Ovary (tissue), 9 donors: ENCODE data around the gene CTRB1. TPM values are rescaled to one million over a fixed set of nuclear protein-coding genes. Genes with fewer than 3 reads are reported as not detected.

ENCODE experiments used
- DNase-seq, 5 donors: peaks; one replicate each; pipeline ENCODE4 v3.0.0-alpha.2; 2019 to 2020
- H3K27ac ChIP-seq, 2 donors: fragments of 200-600 bp; one replicate each; pipeline versions ENCODE4 v1.5.1 to v1.8.0; 2019 to 2022
- H3K27me3 ChIP-seq: fragments of 200-600 bp; one replicate; pipeline ENCODE4 v1.8.0; 2022
- H3K36me3 ChIP-seq: fragments of 200-600 bp; sonication (generic); one replicate; pipeline ENCODE4 v1.5.1; 2019
- H3K4me1 ChIP-seq: one replicate; pipeline ENCODE4 v1.8.1; 2013; ENCODE audit warnings: mild to moderate bottlenecking, moderate library complexity; ENCODE audit not compliant: insufficient read depth
- H3K4me3 ChIP-seq: fragments of 200-600 bp; sonication (generic); one replicate; pipeline ENCODE4 v1.5.1; 2017
- H3K9me3 ChIP-seq, 2 donors: fragments of 200-600 bp in 1 of 2; sonication (generic) in 1 of 2; one replicate each; pipeline versions ENCODE4 v1.5.1 to v1.8.1; 2013 to 2019; ENCODE audit warnings: mild to moderate bottlenecking in 1 of 2, moderate library complexity in 1 of 2
- EP300 ChIP-seq: sonication (generic); formaldehyde crosslinking; IDR thresholded peaks from one replicate; pipeline ENCODE4 v1.6.1; 2017; ENCODE audit warnings: antibody characterized with exemption
- POLR2A ChIP-seq: fragments of 450-650 bp; IDR thresholded peaks from one replicate; pipeline ENCODE4 v1.6.1; 2017; ENCODE audit warnings: antibody characterized with exemption, mild to moderate bottlenecking, moderate library complexity
- WGBS, 3 donors: extraction: QIAGEN DNeasy Blood & Tissue Kit in 1 of 3; methylation state at CpG; one replicate each; pipeline versions ENCODE4 v1.1.5 to v1.1.7; 2013 to 2017; 5-methylcytosine and 5-hydroxymethylcytosine counted together
- intact Hi-C, 4 donors: fragments of 100-400 bp; cut with DNase I; formaldehyde crosslinking; loops; one replicate each; pipeline versions ENCODE4 v1.11.0 to v1.15.1; 2022 to 2023
- polyA plus RNA-seq, 2 donors: library from polyadenylated mRNA; stranded (reverse); fragments of 200-250 nt in 1 of 2; fragments of 350-450 nt in 1 of 2; fragmentation: Illumina TruSeq in 1 of 2; extraction: RNeasy Lipid Tissue Mini Kit (QIAGEN cat#74804) in 1 of 2; gene quantifications; one replicate each; pipeline ENCODE4 v1.2.3, GENCODE V29; 2013 to 2014
- total RNA-seq, 7 donors: library from RNA; depleted of rRNA in 2 of 7; stranded (reverse); fragments of >200 nt in 2 of 7; fragmentation: NEBNext Ultra II Directional in 3 of 7; extraction: Animal tissue kit (Norgen Biotek cat#: 25700) in 3 of 7; gene quantifications; one replicate each; pipeline versions ENCODE4 v1.1.0 to v1.2.4, GENCODE V29; 2016 to 2023
- TF ChIP-seq, protein P1 (sequence below), 3 donors: fragments of 450-650 bp in 2 of 3; fragments of 200-600 bp in 1 of 3; IDR thresholded peaks; one replicate each; pipeline versions ENCODE4 v1.5.1 to v1.8.0; 2016 to 2022; ENCODE audit warnings: antibody characterized with exemption in 3 of 3, mild to moderate bottlenecking in 1 of 3
- donor health status: DM: no; HTN: no; CAD: no; lungs with moderate emphysema.
- donor health status: DM: no; HTN: no; CAD: no.
- donor health status: Bipolar disorder and iron deficiency.
- donor health status: DM: yes; HTN: yes; CAD: no.
- donor health status: DM: no; HTN: no; CAD: no.
- donor health status: DM: yes; HTN: yes; CAD: no.

The CTRB1 gene
- total and polyA plus RNA-seq, 9 donors, result 0.67 to 14.7 (median 3.1) TPM; not detected in 4

DNA sequence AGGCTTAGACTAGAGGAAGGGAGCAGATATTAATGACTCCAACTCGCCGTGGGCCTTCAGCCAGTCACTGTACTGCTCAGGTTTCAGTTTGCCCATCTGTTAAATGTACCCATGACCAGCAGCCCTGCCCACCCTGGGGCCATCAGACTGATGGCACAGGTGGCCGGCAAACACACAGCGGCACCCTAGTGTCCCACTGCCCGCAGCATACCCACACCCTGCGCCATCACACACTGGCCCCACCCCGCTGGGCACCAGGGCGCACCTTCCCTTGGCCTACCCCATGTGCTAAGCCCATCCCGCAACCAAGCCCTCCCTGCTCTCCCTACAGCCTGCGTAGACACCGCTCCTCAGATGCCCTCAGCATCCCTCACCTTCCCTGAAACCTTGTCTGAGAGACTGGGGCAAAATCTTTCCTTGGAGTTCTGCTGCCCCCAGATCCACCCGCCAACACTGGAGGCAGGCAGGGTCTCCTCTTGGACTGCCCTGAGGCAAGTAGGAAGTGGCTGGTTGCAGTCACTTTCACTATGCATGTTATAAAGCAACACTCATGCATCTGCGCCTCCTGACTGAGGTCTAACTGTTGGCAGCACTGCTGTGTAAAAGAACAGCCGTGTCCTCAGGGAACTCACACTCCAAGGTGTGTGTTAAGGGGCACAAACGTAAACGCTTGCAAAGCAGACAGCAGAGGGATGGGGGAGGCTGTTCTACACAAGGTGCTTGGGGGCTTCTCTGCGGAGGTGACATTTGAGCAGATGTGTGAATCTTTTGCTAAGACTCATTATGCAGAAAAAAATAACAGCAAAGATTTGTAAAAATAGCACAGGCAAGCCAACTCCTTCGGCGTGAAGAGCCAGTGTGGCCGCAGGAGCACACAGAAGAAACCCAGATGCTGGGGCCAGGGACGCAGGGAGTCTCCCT lies 39.4 kb downstream of the CTRB1 start:
- intact Hi-C loops, result no loop called here
- WGBS, 3 donors, result 73 to 78% (median 75%) methylated on average over 21 of the region's 21 CpGs
- no peaks in the 10 kb centered on the region for H3K9me3 ChIP-seq
- no peak overlapping the region for H3K27ac ChIP-seq
- H3K36me3 ChIP-seq, result no peaks in the 10 kb centered on the region
- no peak overlapping the region for H3K4me3 ChIP-seq
- no peaks in the 10 kb centered on the region for H3K27me3 ChIP-seq
- TF ChIP-seq, protein P1, sequence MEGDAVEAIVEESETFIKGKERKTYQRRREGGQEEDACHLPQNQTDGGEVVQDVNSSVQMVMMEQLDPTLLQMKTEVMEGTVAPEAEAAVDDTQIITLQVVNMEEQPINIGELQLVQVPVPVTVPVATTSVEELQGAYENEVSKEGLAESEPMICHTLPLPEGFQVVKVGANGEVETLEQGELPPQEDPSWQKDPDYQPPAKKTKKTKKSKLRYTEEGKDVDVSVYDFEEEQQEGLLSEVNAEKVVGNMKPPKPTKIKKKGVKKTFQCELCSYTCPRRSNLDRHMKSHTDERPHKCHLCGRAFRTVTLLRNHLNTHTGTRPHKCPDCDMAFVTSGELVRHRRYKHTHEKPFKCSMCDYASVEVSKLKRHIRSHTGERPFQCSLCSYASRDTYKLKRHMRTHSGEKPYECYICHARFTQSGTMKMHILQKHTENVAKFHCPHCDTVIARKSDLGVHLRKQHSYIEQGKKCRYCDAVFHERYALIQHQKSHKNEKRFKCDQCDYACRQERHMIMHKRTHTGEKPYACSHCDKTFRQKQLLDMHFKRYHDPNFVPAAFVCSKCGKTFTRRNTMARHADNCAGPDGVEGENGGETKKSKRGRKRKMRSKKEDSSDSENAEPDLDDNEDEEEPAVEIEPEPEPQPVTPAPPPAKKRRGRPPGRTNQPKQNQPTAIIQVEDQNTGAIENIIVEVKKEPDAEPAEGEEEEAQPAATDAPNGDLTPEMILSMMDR (IDR thresholded peaks at IDR 0.05), result no peak
- no peak for TF ChIP-seq EP300
- TF ChIP-seq POLR2A, result no peak
- DNase-seq, result no peak
- H3K4me1 ChIP-seq, result peaks cover 52% of the 10 kb centered on the region

GRCh38 chr16:75258807-75259141 lies 40.0 kb downstream of the CTRB1 start:
- Histone ChIP-seq H3K27me3 (no peaks in the 10 kb centered on the region), H3K4me3 (no peak overlapping the region), H3K9me3 (no peaks in the 10 kb centered on the region), H3K27ac (no peak overlapping the region), H3K4me1 (peaks cover 52% of the 10 kb centered on the region), H3K36me3 (no peaks in the 10 kb centered on the region)
- intact Hi-C loops, result no loop called here
- WGBS, 3 donors, result 74 to 80% (median 77%) methylated on average over 6 of the region's 6 CpGs
- TF ChIP-seq EP300 (no peak), POLR2A (no peak)
- TF ChIP-seq, protein P1 (IDR thresholded peaks at IDR 0.05), result no peak
- peak in 1 of 5 donors; percentile 20 for DNase-seq

DNA sequence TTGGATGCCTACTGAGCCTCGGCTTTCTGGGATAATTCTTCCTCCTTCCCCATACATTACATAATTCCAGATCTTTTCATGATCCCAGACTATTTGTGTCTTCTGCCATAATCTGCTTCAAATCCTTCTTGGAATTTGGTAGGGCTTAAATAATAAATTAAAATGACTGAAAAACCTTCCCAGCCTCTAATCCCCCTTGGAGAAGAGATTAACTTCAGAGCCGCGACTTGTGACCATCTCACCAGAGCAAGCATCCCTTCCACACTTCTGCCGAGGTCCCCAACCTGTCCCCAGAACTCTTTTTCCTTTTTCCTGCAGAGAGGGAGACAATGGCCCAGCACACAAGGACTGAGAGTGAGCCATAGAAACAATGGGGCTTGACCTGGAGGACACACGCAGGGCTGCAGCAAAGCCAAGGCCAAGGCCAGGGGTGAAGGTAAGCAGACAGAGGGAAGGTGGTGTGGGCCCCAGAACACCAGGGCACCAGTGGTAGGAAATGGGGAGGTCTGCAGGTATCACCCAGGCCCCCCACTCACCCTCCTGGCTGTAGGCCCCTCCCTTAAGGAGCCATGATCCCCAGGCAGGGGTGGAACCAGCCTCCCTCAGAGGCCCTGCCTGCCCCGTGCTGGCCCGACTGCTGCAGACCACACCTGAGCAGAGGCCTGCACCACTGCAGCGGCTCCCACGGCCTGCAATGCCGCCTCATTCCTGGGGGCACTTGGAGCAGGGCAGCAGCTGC lies 42.2 kb downstream of the CTRB1 start:
- no peak overlapping the region for H3K27ac ChIP-seq
- WGBS, 3 donors, result 76 to 82% (median 81%) methylated on average over 10 of the region's 10 CpGs
- no peak for DNase-seq
- H3K27me3 ChIP-seq, result no peaks in the 10 kb centered on the region
- peaks cover 47% of the 10 kb centered on the region for H3K4me1 ChIP-seq
- H3K36me3 ChIP-seq, result no peaks in the 10 kb centered on the region
- H3K9me3 ChIP-seq, result no peaks in the 10 kb centered on the region
- intact Hi-C loops, result no loop called here
- TF ChIP-seq, protein P1 (IDR thresholded peaks at IDR 0.05), result no peak
- no peak for TF ChIP-seq POLR2A
- TF ChIP-seq EP300, result no peak
- H3K4me3 ChIP-seq, result no peak overlapping the region

- Histone ChIP-seq H3K36me3 (no peaks in the 10 kb centered on the region), H3K4me3 (no peak overlapping the region), H3K4me1 (peaks cover 46% of the 10 kb centered on the region), H3K9me3 (no peaks in the 10 kb centered on the region), H3K27me3 (no peaks in the 10 kb centered on the region), H3K27ac (no peak overlapping the region)
- intact Hi-C loops, result no loop called here
- TF ChIP-seq POLR2A (no peak), EP300 (no peak)
- TF ChIP-seq, protein P1 (IDR thresholded peaks at IDR 0.05), result no peak
- DNase-seq, result no peak
- WGBS, 3 donors, result 78 to 92% (median 85%) methylated on average over 3 of the region's 3 CpGs
Measured at GRCh38 chr16:75261590-75262078, 42.8 kb downstream of the CTRB1 start.
